Transverse colon (tissue), 4 donors: ENCODE measurements around the gene B4GALNT4.

ENCODE experiments used
- CTCF ChIP-seq, 5 experiments: fragments of 200-600 bp in 3 of 5; fragments of 450-650 bp in 2 of 5; sonication (generic) in 3 of 5; IDR thresholded peaks; 1 replicate in 2 of 5; 2 replicates in 3 of 5; pipeline ENCODE4 v1.5.1; 2016 to 2017; ENCODE audit warnings: antibody characterized with exemption in 5 of 5, inconsistent platforms in 3 of 5, mild to moderate bottlenecking in 2 of 5, moderate library complexity in 1 of 5
- EP300 ChIP-seq: sonication (generic); formaldehyde crosslinking; IDR thresholded peaks from one replicate; pipeline ENCODE4 v1.6.1; 2017; ENCODE audit warnings: antibody characterized with exemption, low read depth
- POLR2AphosphoS5 ChIP-seq, 3 donors: sonication (generic); formaldehyde crosslinking; IDR thresholded peaks; one replicate each; pipeline ENCODE4 v1.6.1; 2016; ENCODE audit warnings: antibody characterized with exemption in 3 of 3

- TF ChIP-seq CTCF (IDR thresholded peaks at IDR 0.05) (no peak), EP300 (no peak), POLR2AphosphoS5 (IDR thresholded peaks at IDR 0.05) (no peak)
Measured at GRCh38 chr11:326842-327580, 42.3 kb upstream of the B4GALNT4 start.
